DMS153 treated with DMSO at 0.1 percent for 48 hours (cell line): ENCODE measurements around the gene DDX24.
A peak's percentile ranks its signal among the peaks of the same experiment; 100 is the strongest.

ENCODE experiments used
- DNase-seq: peaks from one replicate; lab custom pipeline; 2025; ENCODE audit not compliant: unreplicated experiment; lab: John Stamatoyannopoulos, UW

The DDX24 gene, protein sequence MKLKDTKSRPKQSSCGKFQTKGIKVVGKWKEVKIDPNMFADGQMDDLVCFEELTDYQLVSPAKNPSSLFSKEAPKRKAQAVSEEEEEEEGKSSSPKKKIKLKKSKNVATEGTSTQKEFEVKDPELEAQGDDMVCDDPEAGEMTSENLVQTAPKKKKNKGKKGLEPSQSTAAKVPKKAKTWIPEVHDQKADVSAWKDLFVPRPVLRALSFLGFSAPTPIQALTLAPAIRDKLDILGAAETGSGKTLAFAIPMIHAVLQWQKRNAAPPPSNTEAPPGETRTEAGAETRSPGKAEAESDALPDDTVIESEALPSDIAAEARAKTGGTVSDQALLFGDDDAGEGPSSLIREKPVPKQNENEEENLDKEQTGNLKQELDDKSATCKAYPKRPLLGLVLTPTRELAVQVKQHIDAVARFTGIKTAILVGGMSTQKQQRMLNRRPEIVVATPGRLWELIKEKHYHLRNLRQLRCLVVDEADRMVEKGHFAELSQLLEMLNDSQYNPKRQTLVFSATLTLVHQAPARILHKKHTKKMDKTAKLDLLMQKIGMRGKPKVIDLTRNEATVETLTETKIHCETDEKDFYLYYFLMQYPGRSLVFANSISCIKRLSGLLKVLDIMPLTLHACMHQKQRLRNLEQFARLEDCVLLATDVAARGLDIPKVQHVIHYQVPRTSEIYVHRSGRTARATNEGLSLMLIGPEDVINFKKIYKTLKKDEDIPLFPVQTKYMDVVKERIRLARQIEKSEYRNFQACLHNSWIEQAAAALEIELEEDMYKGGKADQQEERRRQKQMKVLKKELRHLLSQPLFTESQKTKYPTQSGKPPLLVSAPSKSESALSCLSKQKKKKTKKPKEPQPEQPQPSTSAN

DNA sequence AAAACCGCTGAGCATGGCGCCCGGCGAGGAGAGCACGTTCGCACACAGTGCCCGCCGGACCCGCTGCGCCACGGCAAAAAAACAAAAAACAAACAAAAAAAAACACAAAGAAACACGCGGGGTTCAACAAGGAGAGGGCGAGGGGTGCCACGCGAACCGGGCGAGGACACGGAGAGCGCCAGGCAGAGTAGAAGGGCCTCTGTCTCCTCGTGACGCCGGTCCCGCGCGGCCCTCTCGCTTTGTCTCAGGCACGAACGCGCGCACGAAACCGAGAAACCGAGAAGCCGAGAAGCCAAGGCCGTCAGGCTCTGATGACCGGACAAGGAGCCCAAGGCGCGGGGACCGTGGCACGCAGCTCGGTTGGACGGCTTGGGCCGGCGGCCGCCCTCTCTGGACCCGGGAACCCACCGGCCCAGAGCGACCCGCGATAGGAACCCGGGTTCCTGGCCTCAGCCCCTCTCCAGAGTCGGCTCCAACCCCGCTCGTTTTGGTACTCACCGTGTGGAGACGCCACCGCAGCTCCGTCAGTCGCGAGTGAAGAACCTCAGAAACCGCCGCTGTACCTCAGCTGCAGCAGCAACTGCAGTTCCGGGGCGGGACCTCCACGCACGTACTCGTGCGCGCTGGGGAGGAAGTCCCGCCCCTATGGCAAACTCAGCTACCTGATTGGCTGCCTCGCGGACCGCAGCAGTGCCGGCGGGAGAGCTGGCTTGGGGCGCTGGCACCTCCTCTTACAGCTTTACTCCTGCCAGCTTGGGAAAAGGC, at the start of gene DDX24, which contains the start of gene IFI27L1:
TSS of gene DDX24 (minus strand) at position 582 of the 765 bp plus-strand sequence. CDS start 1,460 bp downstream, outside the sequence.
TSS of gene IFI27L1 (plus strand) at position 690 of the 765 bp plus-strand sequence. CDS start 15,628 bp downstream, outside the sequence.
- DNase-seq: peak; percentile 93

DNA sequence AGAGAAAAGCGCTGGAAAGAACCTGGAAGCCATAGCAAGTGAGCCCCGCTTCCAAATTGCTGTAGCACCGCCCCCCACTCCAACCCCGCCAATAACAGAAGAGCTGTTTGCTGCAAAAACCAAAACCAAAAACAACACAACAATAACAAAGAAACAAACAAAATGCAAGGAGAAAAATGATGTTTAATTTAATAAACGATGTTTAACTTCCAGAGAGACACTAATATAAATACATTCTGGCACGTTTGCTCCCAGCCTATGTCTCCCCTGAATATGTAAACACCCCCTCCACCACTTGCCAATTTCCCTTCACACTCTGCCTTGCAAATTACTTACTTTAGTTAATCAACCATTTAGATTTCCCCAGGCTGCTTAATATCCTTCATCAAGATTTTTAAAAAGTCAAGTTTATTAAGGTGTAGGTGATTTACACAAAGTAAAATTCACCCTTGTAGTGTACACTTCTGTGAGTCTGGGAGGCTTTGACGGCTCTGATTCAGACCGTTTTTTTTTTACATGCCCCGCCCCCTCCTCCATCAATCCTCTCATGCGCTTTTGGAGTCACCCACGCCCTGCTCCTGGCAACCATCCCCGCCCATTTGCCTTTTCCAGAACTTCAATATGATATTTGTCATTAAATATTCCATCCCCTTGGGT, 48.9 kb upstream of the DDX24 start:
- peak; percentile 26 for DNase-seq

DNA sequence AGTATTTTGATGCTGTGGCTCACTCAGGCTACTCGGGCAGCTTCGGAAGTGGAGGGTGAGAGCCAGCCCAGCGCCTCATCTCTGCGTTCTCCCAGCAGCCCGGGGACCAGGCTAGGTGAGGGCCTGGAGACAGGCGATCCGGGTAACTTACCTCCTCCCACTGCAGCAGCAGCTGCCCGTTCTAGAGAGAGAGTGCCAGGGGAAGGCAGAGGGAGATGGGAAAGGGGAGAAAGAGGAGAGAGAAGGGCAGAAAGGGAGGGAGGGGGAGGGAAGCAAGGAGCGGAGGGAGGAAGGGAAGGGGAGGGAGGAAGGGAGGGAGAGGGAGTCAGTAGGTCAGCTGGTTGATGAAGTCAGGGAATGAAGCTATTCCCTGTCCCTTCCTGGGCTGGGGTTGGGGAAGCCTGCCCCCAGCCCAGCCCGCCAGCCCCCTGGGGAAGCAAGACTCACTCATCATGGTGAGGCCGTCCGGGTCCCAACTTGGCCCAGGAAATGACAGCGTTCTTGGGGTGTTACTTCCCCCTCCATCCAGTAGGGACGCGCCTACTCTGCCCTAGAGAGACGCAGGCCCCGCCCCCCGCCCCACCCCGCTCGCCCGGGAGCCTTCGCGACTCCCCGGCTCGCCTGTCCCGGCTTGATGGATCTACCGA, 48.2 kb upstream of the DDX24 start, which contains the start of gene IFI27L2:
TSS of gene IFI27L2 (minus strand) at position 494 of the 647 bp plus-strand sequence. CDS start at position 454, 40 bp downstream.
- DNase-seq: peak; percentile 64

DNA sequence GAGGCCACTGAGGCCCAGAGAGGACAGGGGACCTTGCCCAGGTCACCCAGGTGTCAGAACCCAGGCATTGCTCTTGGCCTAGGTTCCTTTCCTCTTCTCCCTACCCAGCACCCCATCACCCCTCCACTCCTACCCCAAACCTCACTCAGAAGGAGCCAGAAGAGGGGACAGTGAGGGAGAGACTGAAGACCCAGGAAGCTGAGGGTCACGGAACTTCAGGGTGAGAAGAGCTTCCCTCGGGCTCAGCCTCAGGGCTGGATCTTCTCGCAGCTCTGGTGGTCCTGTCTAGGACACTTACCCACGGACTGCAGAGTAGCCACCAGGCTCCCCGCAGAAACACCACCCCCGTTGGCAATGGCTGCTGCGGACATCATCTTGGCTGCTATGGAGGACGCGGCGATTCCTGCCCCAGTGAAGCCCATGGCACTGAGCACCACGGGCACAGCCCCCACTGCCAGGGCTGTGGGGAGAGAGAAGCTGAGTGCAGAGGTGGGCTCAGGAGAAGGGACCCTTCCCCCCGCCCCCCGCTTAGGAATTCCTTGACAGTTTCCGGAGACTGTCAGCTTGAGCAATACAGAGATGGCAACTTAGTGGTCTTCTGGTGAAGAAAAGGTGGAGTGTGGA, 47.3 kb upstream of the DDX24 start:
- no peak for DNase-seq

DNA sequence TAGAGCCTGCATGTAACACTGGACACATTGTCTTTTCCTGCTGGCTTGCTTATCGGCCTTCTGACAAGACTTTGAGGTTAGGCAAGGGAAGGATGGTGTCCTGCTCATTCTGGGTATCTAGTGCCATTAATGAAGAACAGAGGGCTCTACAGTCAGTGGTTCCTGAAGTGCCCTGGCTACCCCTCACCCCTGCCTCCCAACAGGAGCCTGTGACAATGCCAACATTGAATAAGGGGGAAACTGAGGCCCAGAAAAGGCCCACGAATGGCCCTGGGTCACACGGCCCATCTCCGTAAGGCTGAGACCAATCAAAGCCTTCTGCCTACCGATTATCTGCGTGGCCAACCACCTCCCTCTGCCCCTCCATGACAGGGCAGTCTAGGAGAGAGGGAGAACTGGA, 46.3 kb upstream of the DDX24 start:
- no peak for DNase-seq

DNA sequence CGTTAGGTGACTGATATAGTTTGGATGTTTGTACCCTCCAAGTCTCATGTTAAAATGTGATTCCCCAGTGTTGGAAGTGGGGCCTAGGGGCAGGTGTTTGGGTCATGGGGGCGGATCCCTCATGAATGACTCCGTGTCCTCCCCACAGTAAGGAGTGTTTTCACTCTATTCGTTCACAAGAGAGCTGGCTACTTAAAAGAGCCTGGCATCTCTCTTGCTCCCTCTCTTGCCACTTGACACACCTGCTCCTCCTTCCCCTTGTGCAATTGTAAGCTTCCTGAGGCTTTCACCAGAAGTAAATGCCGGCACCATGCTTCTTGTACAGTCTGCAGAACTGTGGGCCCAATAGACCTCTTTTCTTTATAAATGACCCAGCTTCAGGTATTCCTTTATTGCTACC, 45.8 kb upstream of the DDX24 start:
- no peak for DNase-seq

DNA sequence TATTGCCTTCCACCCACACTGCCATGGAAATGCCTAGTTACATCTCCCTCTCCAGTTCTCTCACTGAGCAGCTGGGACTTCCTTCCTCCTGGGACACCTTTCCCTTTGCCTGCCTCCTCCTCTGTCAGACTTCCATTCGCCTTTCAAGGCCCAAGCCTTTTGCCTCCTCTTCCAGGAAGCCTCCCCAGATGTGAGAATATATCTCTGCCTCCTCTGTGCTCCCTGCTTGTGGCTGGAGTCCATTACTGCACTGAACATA, 45.3 kb upstream of the DDX24 start:
- DNase-seq: no peak

DNA sequence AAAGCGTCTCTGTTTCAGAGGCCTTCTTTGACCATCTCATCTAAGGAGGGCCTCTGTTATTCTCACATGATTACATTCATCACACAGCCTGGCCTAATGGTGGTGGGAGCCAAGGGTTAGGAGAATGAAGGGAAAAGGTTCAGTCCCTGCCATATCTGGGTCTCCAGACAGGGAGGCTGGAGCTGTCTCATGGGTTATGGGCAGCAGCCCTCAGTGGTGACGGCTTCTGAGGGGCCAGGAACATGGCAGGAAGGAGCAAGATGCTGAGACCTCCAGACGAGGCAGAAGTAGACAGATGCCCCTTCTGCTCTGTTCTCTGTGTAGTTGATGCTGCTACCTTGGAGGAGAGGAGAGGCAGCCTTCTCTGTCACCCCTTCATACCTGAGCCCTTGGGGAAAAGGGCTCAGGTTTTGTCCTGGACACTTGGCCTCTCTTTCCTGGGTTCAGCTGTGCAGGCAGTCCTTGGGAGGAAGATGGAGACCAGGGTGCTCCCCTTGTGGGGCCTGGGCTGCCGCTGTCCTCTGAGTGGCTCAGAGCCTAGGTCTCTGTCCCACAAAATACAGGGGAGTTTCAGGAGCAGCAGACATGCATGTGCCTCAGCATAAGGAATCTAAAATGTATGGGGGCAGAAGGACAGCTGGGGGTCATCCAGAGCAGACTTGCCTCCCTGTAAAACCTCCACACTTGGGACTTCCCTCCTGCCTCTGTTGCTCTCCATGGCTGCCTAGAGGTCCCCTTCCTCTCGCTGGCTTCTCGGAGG, 44.8 kb upstream of the DDX24 start:
- DNase-seq: no peak

DNA sequence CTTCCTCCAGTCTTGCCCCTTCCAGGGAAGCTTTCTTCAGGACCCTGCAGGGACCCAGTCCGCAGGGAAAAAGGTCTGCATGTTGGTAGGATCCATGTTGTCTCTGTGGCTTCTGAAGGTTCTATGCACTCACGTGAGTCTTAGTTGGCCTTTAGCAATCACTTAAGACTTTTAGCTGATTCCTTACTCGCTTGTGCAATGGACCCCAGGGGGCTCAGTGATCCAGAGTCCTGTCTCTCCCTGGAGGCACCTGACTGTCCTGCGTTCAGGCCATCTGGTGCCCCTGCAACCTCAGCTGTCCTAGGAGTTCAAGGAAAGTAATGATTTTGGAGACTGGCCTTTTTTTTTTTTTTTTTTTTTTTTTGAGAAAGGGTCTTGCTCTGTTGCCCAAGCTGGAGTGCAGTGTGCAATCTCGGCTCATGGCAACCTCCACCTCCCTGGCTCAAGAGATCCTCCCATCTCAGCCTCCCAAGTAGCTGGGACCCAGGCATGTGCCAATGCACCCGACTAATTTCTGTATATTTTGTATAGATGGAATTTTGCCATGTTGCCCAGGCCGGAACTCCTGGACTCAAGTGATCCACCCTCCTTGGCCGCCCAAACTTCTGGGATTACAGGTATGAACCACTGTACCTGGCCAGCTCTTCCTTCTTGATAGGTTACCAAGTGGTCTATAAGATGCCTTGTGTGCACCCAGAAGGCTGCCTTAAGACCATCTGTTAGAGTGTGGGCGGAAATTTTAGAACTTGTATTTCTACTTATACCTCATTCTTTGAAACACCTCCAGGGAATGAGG, 43.8 kb upstream of the DDX24 start:
- DNase-seq: no peak

DNA sequence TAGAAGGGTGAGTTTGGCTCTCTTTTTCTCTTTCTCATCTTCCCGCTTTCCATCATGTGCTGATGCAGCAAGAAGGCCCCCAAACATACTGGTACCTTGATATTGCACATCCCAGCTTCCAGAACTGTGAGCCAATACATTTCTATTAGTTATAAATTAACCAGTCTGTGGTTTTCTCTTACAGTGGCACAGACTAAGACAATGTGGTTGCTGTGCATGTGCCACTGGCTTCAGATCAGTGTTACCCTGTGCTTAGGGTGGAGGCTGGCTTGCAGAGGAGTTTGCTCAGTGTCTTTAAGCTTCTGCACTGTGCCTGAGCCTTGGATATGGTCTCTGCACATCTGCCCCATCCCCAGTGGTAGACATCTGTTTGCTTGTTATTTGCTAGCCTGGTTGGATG, 42.9 kb upstream of the DDX24 start:
- no peak for DNase-seq

DNA sequence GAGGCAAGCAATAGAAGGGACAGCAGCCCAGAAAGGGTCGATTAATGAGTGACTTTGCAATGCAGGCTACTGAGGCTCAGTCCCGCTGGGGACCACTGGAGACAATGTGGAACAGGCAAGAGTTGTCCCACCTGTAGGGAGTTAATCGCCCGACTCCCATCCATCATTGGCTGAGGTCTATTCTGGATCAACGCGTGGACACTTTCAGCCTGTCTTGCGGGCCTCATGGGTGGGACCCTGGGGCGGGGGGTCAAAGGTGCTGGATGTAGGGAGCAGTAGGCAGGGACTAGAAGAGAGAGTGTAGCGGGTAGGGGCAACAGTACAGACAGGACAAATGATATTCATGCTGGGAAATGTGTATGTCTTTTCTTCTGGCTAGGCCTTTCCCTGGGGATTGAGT, 42.3 kb upstream of the DDX24 start:
- DNase-seq: no peak

DNA sequence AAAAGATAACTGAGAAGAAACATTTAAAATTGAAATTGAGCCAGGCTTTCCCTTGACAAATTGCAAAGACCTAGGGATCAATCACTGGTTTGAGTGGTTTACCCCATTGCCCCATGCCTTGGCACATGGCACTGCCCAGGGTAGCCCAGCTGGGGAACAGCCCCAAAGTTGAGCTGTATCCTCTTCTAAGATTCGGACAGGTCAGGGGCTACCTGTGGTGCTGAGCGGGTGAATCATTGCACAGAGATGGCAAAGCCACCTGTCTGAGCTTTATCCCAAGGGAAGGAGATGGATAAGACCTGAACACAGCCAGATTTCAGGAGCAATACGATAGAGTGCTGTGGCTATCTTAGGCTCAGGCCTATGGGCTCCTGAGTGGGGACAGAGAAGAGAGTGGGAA, 41.4 kb upstream of the DDX24 start:
- DNase-seq: no peak

DNA sequence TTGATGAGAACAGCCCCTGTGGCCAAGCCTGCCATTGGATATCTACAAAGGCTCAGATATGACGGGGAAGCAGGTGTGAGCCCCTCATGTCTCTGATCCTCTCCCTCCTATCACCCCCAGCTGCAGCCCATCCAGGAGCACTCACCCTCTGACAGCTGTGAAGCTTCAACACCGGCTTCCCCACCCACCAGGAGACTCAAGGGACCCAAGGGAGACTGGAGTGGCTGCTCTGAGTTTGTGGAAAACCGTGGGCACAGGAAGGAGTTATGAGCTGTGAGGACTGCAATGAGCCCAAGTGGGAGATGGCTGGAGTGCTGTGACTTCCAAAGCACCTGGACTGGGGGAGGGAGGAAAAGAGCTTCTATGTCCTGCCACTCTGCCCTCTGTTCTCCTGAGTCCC, 40.5 kb upstream of the DDX24 start:
- DNase-seq: no peak

DNA sequence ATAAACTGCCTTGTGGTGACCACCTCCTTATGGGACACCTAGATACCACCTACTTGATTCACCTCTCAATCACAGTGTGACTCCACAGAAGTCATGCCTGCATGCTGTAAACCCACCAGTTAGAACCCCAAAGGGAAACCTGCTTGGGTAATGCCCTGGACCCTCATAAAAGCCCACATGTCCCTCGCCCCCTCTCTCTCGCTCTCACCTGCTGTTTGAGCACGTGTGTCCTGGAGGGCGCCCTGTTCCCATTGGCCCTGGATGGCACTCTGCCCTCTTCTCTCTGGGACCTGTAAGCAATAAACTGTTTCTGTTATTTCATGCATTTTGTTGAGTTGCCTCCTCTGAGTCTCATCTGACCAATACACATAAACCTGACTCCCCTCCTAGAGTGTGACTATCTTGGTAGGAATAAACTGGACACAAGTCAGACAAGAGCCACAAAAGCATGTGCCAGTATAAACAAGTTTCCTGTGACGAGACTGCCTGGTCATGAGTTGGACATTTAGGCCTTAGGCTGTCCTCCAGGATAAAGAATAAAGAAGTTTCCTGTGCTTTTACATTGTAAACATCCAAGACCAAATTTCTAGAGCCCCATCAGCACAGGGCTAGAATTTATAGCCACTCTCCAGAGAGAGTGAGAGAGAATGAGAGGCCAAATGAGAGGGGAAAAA, 39.8 kb upstream of the DDX24 start:
- no peak for DNase-seq

DNA sequence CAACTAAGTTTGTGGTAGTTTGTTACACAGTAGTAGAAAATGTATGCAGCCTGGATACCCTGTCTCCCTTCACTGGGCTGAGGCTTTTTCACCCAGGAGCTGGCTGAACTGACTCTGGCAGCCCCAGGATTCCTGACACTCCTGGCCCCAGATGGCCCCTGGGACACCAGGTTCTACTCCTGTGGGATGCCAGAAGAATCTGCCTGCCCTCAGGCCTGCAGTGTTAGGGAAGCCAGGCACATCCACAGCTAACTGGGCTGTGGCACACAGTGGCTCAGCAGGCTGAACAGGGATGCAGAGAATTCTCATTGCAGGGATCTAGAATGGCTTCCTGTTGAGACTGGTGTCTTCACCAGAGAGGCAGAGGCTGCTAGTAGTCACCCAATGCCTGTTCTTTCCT, 38.1 kb upstream of the DDX24 start:
- no peak for DNase-seq

DNA sequence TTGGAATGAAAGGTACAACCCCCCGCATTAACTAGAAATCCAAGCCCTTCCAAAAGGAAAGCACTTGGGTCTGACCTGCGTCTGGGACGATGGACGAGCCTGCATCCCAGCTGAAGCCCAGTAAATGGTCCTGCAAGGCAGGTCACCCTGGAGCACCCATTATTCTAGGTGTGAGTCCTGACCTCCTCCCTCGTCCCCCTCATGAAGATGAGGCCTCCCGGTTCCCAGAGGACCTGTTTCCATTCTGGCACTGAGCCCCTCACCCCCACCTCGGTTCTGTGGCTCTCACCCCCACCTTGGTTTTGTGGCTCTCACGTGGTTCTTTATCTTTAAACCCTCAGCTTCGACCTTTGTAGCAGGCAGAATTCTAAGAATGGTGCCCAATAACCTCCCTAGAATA, 36.9 kb upstream of the DDX24 start:
- no peak for DNase-seq

DNA sequence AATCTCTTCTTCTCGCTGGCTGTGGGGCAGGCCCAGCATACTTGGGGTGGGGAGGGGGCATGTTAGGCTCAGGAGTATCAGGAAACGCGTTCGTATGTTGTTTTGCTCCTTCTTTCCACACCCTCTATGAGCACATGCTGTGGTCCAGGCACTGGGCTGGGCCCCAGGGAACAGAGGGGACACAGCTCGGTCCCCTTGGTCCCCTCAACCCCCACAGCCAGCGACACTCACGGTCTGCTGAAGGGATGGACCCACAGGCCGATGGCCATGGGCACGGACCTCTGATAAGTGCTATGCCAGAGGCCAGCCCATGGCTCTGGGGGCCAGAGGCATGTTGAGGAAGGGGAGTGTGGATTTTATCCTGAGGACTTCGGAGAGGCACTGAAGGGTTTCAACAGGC, 35.7 kb upstream of the DDX24 start:
- no peak for DNase-seq

DNA sequence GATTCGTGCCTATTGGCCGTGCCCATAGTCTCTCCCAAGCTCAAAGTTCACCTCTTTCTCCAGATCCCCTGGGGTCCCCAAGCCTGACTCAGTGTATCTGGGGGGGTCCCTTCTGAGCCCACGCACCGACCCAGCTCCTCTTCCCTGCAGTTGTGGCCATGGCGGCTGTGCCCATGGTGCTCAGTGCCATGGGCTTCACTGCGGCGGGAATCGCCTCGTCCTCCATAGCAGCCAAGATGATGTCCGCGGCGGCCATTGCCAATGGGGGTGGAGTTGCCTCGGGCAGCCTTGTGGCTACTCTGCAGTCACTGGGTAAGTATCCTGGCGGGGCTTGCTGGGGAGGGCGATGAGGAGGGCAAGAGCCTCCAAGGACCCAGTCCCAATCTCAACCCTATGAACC, 34.6 kb upstream of the DDX24 start:
- DNase-seq: no peak
